ENCODE data around the gene FIGN. TPM values are rescaled to one million over a fixed set of nuclear protein-coding genes. Genes with fewer than 3 reads are reported as not detected.

FIGN gene
- total RNA-seq, 5 donors from 2014 or later (not counting 1 experiment from before 2014, with no cell fraction given), result 0.03 to 0.16 TPM; not detected in 3

- Mint-ChIP-seq H3K36me3 (no peaks in the 10 kb centered on the region), H3K4me3 (no peak overlapping the region), H3K9me3 (peaks cover 0 to 3% (median 0%) of the 10 kb centered on the region in 3 donors), H3K4me1 (no peaks in the 10 kb centered on the region), H3K27me3 (no peaks in the 10 kb centered on the region), H3K27ac (no peak overlapping the region)
- no peaks in the 10 kb centered on the region for H3K4me1 ChIP-seq (ENCODE audit: control insufficient read depth in 1 of 2, extremely low read depth in 1 of 2, insufficient read depth in 2 of 2, low read length in 2 of 2)
- no peak overlapping the region for H3K27ac ChIP-seq (ENCODE audit: low read length)
- DNase-seq (no peak), ATAC-seq (replicated peaks in 1 of 4) (no peak)
- CTCF ChIA-PET, result no interaction called here
- no peaks in the 10 kb centered on the region for H3K36me3 ChIP-seq (ENCODE audit: control insufficient read depth in 2 of 2, extremely low read depth in 1 of 2, insufficient read depth in 1 of 2, low read length in 1 of 2)
- H3K4me3 ChIP-seq (ENCODE audit: control insufficient read depth in 1 of 2, extremely low read depth in 1 of 2, low read length in 1 of 2), result no peak overlapping the region
- no peaks in the 10 kb centered on the region for H3K27me3 ChIP-seq (replicated peaks in 1 of 2; ENCODE audit: control insufficient read depth in 2 of 2, extremely low read depth in 1 of 2, insufficient read depth in 2 of 2, low read length in 1 of 2)
- no CpG with 5 or more reads among the region's 2 CpGs for WGBS (ENCODE audit: insufficient coverage)
- POLR2A ChIA-PET, result no interaction called here
- H3K9me3 ChIP-seq, result no peaks in the 10 kb centered on the region
Measured at GRCh38 chr2:163716101-163716500, 19.7 kb downstream of the FIGN start.

DNA sequence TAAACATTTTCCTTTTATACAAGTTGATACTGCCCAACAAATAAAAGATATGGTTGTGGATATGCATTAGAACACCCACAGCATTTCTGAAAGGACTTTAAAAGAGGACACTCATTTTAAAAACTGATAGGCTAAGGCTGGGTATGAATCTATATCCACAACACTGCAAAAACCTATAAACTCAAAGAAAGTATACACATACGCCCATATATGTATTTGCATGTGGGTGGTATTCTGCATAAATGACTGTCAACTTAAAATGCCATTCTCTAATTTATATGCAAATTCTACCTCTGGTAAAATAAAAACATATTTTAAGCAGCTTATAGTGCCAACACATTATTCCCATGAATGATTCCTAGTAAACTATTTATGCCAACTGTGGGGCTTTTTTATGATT lies 20.1 kb downstream of the FIGN start:
- H3K27ac Mint-ChIP-seq, result no peak overlapping the region
- ATAC-seq (replicated peaks in 1 of 4), result no peak
- H3K27me3 Mint-ChIP-seq, result no peaks in the 10 kb centered on the region
- WGBS (ENCODE audit: insufficient coverage), result no CpG with 5 or more reads among the region's 1 CpG
- no peaks in the 10 kb centered on the region for H3K4me1 ChIP-seq (ENCODE audit: control insufficient read depth in 1 of 2, extremely low read depth in 1 of 2, insufficient read depth in 2 of 2, low read length in 2 of 2)
- no peaks in the 10 kb centered on the region for H3K27me3 ChIP-seq (replicated peaks in 1 of 2; ENCODE audit: control insufficient read depth in 2 of 2, extremely low read depth in 1 of 2, insufficient read depth in 2 of 2, low read length in 1 of 2)
- no peak overlapping the region for H3K27ac ChIP-seq (ENCODE audit: low read length)
- no peaks in the 10 kb centered on the region for H3K36me3 Mint-ChIP-seq
- no peaks in the 10 kb centered on the region for H3K4me1 Mint-ChIP-seq
- ChIA-PET CTCF (no interaction called here), POLR2A (no interaction called here)
- no peaks in the 10 kb centered on the region for H3K9me3 ChIP-seq
- no peak overlapping the region for H3K4me3 ChIP-seq (ENCODE audit: control insufficient read depth in 1 of 2, extremely low read depth in 1 of 2, low read length in 1 of 2)
- no peaks in the 10 kb centered on the region for H3K36me3 ChIP-seq (ENCODE audit: control insufficient read depth in 2 of 2, extremely low read depth in 1 of 2, insufficient read depth in 1 of 2, low read length in 1 of 2)
- DNase-seq, result no peak
- H3K9me3 Mint-ChIP-seq, result peaks cover 0 to 3% (median 0%) of the 10 kb centered on the region in 3 donors
- H3K4me3 Mint-ChIP-seq, result no peak overlapping the region

- ChIA-PET CTCF (no interaction called here), POLR2A (no interaction called here)
- H3K9me3 ChIP-seq, result no peaks in the 10 kb centered on the region
- no peaks in the 10 kb centered on the region for H3K4me1 Mint-ChIP-seq
- DNase-seq, result no peak
- ATAC-seq (replicated peaks in 1 of 4), result no peak
- H3K9me3 Mint-ChIP-seq, result peaks cover 0 to 3% (median 0%) of the 10 kb centered on the region in 3 donors
- H3K36me3 Mint-ChIP-seq, result no peaks in the 10 kb centered on the region
- no peak overlapping the region for H3K27ac ChIP-seq (ENCODE audit: low read length)
- no peaks in the 10 kb centered on the region for H3K27me3 Mint-ChIP-seq
- no peak overlapping the region for H3K27ac Mint-ChIP-seq
- WGBS (ENCODE audit: insufficient coverage), result 80% methylated on average over 4 of the region's 8 CpGs
- H3K27me3 ChIP-seq (replicated peaks in 1 of 2; ENCODE audit: control insufficient read depth in 2 of 2, extremely low read depth in 1 of 2, insufficient read depth in 2 of 2, low read length in 1 of 2), result no peaks in the 10 kb centered on the region
- H3K4me3 ChIP-seq (ENCODE audit: control insufficient read depth in 1 of 2, extremely low read depth in 1 of 2, low read length in 1 of 2), result no peak overlapping the region
- no peaks in the 10 kb centered on the region for H3K4me1 ChIP-seq (ENCODE audit: control insufficient read depth in 1 of 2, extremely low read depth in 1 of 2, insufficient read depth in 2 of 2, low read length in 2 of 2)
- no peak overlapping the region for H3K4me3 Mint-ChIP-seq
- no peaks in the 10 kb centered on the region for H3K36me3 ChIP-seq (ENCODE audit: control insufficient read depth in 2 of 2, extremely low read depth in 1 of 2, insufficient read depth in 1 of 2, low read length in 1 of 2)
Measured at GRCh38 chr2:163715199-163715598, 20.6 kb downstream of the FIGN start.

- ATAC-seq (replicated peaks in 1 of 4), result no peak
- no peaks in the 10 kb centered on the region for H3K27me3 Mint-ChIP-seq
Measured at GRCh38 chr2:163713534-163714311, 22.1 kb downstream of the FIGN start.

DNA sequence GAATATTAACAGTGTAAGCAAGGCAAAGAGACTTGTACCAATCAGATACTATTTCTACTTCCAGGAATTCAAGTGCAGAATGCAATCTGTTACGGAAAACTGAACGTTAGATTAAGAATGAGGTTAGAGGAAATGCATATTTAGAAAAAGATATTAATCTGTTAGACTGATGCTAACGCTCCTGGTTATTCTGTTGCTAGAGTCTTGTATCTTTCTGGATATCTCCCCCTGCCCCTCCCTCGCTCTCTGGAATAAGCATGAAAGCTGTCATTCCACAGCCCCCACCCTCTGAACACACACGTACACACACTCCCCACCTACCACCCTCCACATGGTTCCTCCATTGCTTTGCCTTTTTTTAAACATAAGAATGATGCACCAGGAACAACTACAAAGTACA lies 24.1 kb downstream of the FIGN start:
- POLR2A ChIA-PET, result no interaction called here
- no peaks in the 10 kb centered on the region for H3K27me3 ChIP-seq (replicated peaks in 1 of 2; ENCODE audit: control insufficient read depth in 2 of 2, extremely low read depth in 1 of 2, insufficient read depth in 2 of 2, low read length in 1 of 2)
- H3K27ac ChIP-seq (ENCODE audit: low read length), result no peak overlapping the region
- DNase-seq (no peak), ATAC-seq (replicated peaks in 1 of 4) (no peak)
- Mint-ChIP-seq H3K9me3 (peaks cover 0 to 3% (median 2%) of the 10 kb centered on the region in 3 donors), H3K4me1 (no peaks in the 10 kb centered on the region), H3K4me3 (no peak overlapping the region), H3K36me3 (no peaks in the 10 kb centered on the region), H3K27me3 (no peaks in the 10 kb centered on the region), H3K27ac (no peak overlapping the region)
- no peaks in the 10 kb centered on the region for H3K9me3 ChIP-seq
- no peaks in the 10 kb centered on the region for H3K4me1 ChIP-seq (ENCODE audit: control insufficient read depth in 1 of 2, extremely low read depth in 1 of 2, insufficient read depth in 2 of 2, low read length in 2 of 2)
- WGBS (ENCODE audit: insufficient coverage), result 62% methylated on average over 2 of the region's 5 CpGs
- H3K4me3 ChIP-seq (ENCODE audit: control insufficient read depth in 1 of 2, extremely low read depth in 1 of 2, low read length in 1 of 2), result no peak overlapping the region
- CTCF ChIA-PET, result interaction anchor here in 1 of 2 donors (0.7 kb wide), 2 partner anchors 34 to 311 kb away, joined by 4 to 7 read pairs; no protein-coding TSS in a partner anchor
- H3K36me3 ChIP-seq (ENCODE audit: control insufficient read depth in 2 of 2, extremely low read depth in 1 of 2, insufficient read depth in 1 of 2, low read length in 1 of 2), result no peaks in the 10 kb centered on the region

More at GRCh38 chr2:163713534-163714311, 22.1 kb downstream of the FIGN start:
- POLR2A ChIA-PET, result no interaction called here
- Histone ChIP-seq H3K9me3 (no peaks in the 10 kb centered on the region), H3K36me3 (ENCODE audit: control insufficient read depth in 2 of 2, extremely low read depth in 1 of 2, insufficient read depth in 1 of 2, low read length in 1 of 2) (no peaks in the 10 kb centered on the region), H3K27me3 (replicated peaks in 1 of 2; ENCODE audit: control insufficient read depth in 2 of 2, extremely low read depth in 1 of 2, insufficient read depth in 2 of 2, low read length in 1 of 2) (no peaks in the 10 kb centered on the region), H3K27ac (ENCODE audit: low read length) (no peak overlapping the region), H3K4me3 (ENCODE audit: control insufficient read depth in 1 of 2, extremely low read depth in 1 of 2, low read length in 1 of 2) (no peak overlapping the region), H3K4me1 (ENCODE audit: control insufficient read depth in 1 of 2, extremely low read depth in 1 of 2, insufficient read depth in 2 of 2, low read length in 2 of 2) (no peaks in the 10 kb centered on the region)
- CTCF ChIA-PET, result no interaction called here
- Mint-ChIP-seq H3K4me1 (no peaks in the 10 kb centered on the region), H3K4me3 (no peak overlapping the region), H3K36me3 (no peaks in the 10 kb centered on the region), H3K27ac (no peak overlapping the region), H3K9me3 (peaks cover 0 to 3% (median 0%) of the 10 kb centered on the region in 3 donors)
- DNase-seq, result no peak
- WGBS (ENCODE audit: insufficient coverage), result 74% methylated on average over 6 of the region's 7 CpGs

DNA sequence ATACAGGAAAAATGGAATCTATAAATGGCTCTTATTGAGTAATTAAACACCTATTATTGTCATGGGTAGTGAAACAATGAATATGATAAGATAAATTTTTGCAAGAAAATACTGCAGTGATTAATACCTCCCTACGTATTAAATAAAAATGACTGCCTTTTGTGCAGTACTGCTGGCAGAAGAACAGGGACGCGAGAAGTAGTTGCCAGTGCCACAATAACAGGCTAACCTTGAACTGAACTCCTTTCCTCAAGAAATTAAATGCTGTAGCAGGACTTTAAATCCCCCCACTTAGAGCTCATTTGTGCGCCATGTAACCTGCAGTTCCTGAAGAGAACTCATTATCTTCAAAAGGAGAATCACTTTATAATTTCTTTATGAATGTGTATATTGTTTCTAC lies 24.6 kb downstream of the FIGN start:
- DNase-seq (no peak), ATAC-seq (replicated peaks in 1 of 4) (no peak)
- ChIA-PET POLR2A (no interaction called here), CTCF (interaction anchor here in 1 of 2 donors (0.7 kb wide), 2 partner anchors 33 to 311 kb away, joined by 4 to 7 read pairs; no protein-coding TSS in a partner anchor)
- H3K27ac Mint-ChIP-seq, result no peak overlapping the region
- no peak overlapping the region for H3K4me3 Mint-ChIP-seq
- no peaks in the 10 kb centered on the region for H3K27me3 Mint-ChIP-seq
- 100% methylated on average over 2 of the region's 4 CpGs for WGBS (ENCODE audit: insufficient coverage)
- H3K4me1 ChIP-seq (ENCODE audit: control insufficient read depth in 1 of 2, extremely low read depth in 1 of 2, insufficient read depth in 2 of 2, low read length in 2 of 2), result no peaks in the 10 kb centered on the region
- H3K27ac ChIP-seq (ENCODE audit: low read length), result no peak overlapping the region
- no peaks in the 10 kb centered on the region for H3K27me3 ChIP-seq (replicated peaks in 1 of 2; ENCODE audit: control insufficient read depth in 2 of 2, extremely low read depth in 1 of 2, insufficient read depth in 2 of 2, low read length in 1 of 2)
- no peaks in the 10 kb centered on the region for H3K4me1 Mint-ChIP-seq
- no peaks in the 10 kb centered on the region for H3K36me3 ChIP-seq (ENCODE audit: control insufficient read depth in 2 of 2, extremely low read depth in 1 of 2, insufficient read depth in 1 of 2, low read length in 1 of 2)
- peaks cover 0 to 3% (median 2%) of the 10 kb centered on the region in 3 donors for H3K9me3 Mint-ChIP-seq
- no peaks in the 10 kb centered on the region for H3K36me3 Mint-ChIP-seq
- H3K9me3 ChIP-seq, result no peaks in the 10 kb centered on the region
- no peak overlapping the region for H3K4me3 ChIP-seq (ENCODE audit: control insufficient read depth in 1 of 2, extremely low read depth in 1 of 2, low read length in 1 of 2)
